Measurements from ENCODE around the gene RAB15.

The RAB15 gene

DNA sequence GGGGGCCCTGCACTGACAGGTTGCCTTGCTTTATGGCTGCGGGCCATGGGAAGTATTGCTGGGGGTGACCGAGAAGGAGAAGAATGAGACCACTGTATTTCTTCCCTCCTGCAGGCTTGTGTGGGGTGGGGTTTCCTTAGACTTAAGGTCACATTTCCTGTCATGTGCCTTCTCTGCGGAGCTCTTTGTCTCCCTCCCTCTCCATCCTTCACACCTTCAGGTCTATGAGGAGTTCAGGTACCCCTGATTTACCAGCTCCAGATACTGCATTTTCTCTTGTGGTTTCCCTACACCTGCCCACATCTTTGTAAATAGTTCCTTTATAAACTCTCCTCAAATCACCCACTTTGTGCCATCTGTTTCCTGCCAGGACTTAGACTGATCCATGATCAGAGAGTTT is 18.2 kb upstream of the RAB15 start:
- no peak for DNase-seq (ENCODE audit: low read depth, low spot score)

DNA sequence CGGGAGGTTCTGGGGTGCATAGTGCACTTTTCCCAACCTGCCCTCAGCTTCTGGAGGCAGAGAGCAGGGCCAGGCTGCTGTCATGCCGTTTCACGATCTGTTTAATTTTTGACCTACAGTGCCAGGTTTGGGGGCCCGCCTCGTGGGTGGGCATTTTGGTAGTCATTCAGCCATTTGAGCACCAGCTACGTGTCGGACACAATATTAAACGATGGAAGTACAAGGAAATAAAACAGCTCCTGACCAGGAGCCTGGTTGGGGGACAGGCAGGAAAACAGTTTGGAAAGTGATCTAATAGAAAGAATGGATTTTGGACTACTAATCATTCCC is 15.3 kb upstream of the RAB15 start:
- no peak for DNase-seq (ENCODE audit: low read depth, low spot score)

DNA sequence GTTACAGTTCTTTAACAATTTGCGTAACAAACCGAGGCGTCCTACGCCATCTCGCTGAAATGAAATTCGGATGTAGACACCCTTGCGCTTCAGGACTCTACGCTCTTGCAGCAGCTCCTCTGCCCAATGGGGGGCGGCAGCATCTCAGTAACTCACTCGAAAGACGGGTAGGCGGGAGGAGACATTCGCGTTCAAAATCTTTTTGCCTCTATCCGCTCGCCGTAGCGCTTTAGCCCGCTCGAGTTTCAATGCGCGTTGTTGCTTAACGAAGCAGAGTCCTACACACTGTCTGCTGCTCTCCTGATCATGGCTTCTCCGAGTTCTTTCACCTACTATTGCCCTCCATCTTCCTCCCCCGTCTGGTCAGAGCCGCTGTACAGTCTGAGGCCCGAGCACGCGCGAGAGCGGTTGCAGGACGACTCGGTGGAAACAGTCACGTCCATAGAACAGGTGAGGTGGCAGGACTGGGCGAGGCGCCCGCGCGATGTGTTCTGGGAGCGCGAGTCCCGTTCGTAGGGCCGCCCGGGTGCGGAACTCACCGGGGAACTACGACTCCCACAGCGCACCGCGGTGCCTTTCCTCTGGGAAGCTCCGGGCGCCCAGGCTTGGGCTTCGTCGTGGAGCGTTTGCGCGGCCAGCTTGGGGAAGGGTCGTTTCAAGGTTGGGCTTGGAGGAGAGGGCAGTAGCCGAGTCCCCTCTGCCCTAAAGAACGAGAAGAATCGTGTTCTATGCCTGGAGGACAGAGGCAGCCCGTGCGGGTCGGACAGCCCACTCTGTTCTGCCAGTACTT is 14.7 kb upstream of the RAB15 start, which contains the start of gene FNTB:
FNTB (plus strand) TSS at position 248 of the 790 bp plus-strand sequence; CDS start at position 307, 59 bp downstream.
- peak; percentile 98 for DNase-seq (ENCODE audit: low read depth, low spot score)

DNA sequence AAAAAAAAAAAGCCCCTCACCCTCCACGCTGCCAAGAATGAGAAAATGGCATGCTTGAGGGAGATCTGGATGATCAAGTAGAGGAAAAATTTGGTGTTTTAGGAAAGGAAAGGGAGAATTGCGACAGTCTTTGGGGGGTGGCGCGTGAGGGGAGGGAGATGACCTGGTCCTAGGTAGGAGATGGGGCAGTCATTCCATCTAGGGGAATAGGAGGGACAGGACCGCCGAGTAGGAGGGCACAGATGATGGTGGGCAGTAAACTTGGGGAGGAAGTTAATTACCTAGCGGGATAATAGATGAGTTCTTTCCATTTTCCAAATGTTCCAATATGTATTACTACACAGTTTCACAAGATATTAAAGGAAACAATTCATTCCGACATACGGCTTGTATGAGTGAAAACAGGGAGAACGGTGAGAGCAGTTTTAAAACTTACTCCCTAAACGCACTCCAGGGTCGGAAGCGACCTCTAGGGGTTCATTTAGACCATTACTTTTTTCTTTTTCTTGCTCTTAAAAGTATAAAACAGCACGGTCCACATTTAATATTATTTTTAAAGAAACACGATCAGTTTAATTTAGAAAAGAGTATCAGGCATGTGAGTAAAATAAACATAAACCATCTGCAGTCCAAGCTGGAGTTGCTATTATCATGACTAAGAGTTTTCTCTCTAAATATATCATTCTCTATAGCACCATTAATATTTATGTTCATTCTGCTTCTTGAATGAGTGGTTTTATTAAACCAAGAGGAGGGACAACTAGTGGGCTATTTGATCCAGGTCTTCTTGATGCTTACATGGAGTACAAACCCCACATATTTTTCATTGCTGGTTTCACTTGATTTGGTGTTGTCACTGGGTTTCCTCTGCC is 11.5 kb upstream of the RAB15 start:
- DNase-seq (ENCODE audit: low read depth, low spot score): peak; percentile 67

DNA sequence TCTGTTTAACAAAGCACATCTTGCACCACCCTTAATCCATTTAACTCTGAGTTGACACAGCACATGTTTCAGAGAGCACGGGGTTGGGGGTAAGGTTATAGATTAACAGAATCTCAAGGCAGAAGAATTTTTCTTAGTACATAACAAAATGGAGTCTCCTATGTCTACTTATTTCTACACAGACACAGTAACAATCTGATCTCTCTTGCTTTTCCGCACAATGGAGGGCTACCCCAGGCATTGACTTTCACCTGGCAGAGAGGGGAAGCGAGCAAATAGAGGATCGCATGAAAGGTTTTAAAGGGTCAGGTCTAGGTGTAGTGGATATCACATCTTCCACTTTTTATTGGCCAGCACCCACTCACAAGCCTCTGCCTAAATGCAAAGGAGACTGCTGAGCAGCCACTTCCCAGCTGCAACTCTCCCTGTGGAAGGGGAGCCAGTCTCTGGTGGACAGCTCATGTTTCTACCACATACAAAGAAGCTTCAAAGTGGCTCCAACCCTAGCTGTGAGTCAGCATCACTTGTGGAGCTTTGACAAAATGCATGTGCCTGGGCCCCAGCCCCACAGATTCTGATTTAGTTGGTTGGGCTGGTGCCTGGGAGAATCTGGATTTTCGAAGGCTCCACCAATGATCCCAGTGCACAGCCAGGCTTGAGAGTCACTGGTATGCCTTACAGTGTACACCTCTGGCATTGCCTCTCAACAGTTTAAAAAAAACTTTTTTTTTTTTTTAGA is 7.4 kb upstream of the RAB15 start:
- DNase-seq (ENCODE audit: low read depth, low spot score): peak; percentile 41

DNA sequence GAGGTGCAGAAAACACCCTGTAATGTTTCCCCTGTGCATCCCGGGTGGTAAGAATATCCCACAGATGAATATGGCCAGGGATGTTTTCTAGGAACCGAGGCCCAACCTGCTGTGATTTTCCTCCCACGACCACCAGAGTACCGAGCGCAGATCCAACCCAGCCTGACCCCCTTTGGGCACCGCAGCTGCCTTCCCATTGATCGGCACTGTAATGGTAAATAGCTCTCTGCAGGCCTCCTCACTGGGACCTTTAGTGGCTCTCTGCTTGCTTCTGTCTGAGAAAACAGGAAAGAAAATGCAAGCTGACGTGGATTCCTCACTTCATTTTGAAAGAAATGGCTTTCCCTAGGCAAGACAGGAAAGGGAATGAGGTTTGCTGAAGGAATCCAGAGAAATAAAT is 2.4 kb upstream of the RAB15 start:
- no peak for DNase-seq (ENCODE audit: low read depth, low spot score)

DNA sequence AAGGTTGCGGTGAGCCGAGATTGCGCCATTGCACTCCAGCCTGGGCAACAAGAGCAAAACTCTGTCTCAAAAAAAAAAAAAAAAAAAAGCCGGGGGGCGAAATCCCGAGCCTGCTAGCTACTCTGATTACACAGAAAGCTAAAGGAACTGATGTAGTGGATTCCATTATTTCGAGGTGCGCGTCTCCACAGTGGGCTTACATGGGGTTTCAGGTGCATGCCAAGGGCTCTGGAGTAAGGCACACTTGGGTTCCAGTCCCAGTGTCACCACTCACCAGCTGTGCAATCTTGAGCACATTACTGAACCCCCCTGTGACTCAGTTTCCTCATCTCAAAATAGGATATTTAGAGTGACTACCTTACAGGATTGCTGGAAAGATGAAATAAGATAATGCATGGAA is 1.7 kb upstream of the RAB15 start:
- no peak for DNase-seq (ENCODE audit: low read depth, low spot score)

DNA sequence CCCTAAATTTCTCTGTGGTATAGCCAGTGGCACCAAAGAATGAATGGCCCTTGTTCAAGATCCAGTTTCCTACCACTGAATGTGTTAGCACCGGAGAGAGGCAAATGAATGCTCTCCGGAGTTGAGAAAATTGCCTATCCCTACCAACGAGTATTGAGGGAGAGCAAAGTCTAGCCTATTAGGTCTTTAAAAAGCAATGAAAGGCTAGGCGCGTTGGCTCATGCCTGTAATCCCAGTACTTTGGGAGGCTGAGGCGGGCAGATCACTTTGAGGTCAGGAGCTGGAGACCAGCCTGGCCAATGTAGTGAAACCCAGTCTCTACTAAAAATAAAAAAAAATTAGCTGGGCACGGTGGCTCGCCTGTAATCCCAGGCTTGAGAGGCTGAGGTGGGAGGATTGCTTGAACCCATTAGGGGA is 898 bp upstream of the RAB15 start:
- DNase-seq (ENCODE audit: low read depth, low spot score): no peak

DNA sequence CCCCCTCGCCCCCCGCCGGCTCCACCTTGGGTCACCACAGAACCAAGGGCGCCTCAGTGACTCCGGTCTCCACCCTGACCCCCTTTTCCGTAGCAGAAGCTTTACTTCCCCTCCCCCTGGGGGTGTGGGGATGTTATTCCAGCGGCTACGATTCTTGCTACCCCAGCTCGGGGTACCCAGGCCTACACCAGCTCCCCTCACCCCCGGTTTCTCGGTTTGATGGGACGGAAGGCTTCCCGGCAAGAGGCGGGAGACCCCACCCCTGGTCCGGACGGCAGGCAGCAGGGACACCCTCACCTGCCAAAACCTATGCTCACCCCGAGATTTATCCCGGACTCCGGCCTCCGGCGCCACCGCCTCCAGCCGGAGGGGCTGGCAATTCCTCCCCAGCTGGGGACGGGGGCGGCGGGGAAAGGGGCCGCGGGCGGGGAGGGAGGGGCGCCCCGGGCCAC is 619 bp downstream of the RAB15 start:
- no peak for DNase-seq (ENCODE audit: low read depth, low spot score)

DNA sequence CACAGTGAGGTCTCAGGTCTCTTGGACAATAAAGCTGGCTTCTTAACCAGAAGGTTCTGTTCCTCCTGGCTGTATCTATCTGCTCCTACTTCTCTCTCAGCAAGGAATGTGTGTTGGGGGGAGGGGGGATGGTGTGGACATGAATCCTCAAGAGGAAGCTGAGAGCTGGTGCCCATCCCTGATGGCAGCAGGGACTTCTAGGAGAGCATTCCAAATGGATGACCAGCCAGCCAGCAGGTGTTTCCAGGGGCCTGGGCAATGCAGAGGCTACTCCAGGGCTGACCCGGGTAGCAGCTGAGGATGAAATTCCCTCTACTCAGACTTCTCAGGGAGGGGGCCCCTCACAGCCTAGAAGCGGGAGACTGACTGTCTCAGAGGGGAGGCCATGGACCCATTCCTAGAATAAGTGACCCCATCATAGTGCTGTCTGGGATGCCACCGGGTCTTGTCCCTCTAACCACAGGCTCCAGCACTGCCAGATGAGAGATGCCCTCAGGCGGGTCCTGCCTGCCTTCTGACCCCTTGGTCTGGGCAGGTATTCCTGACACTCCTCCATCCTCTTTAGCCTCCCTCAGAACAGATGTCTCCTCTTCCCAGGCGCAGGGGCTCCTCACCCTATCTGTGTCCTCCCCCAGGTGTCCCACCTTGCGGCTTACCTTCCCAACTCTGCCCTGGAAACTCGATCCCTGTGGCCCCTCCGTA is 1.2 kb downstream of the RAB15 start:
- no peak for DNase-seq (ENCODE audit: low read depth, low spot score)

DNA sequence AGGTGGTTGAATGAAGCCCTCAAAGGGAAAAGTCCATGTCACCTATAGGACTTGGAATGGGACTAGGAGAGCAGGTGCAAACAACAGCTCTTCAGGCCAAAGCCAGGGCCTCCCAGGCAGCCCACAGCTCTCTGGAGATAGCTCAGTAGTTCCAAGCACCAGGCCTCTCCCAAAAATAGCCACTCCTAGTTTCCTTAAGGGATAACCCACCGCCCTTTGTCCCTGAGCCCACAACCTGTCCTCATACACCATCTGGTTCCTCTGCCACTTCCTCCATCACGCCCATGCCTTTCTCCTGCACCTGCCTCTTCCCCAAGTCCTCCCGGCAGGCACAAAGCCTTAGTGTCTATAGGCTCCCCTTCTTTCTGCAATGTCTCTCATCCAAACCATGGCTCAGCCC is 2.1 kb downstream of the RAB15 start:
- DNase-seq (ENCODE audit: low read depth, low spot score): no peak

DNA sequence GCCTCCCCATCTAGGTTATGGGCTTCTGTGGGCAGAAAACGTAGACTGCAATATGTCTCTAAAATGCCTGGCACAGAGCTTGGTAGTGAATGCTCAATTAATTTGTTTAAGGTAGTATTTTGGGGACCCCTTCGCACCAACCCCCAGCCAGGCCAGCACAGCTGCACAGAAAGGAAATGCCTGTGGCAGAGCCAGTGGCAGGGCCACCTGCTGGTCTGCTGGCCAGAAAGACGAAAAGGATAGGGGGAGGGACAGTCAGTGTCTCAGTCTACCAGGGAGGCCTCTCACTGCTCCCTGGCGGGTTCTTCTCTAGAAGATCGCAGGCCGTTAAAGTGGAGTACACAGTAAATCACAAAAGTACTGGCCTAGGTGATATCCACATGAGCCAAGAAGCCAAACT is 3.5 kb downstream of the RAB15 start:
- DNase-seq (ENCODE audit: low read depth, low spot score): peak; percentile 8

DNA sequence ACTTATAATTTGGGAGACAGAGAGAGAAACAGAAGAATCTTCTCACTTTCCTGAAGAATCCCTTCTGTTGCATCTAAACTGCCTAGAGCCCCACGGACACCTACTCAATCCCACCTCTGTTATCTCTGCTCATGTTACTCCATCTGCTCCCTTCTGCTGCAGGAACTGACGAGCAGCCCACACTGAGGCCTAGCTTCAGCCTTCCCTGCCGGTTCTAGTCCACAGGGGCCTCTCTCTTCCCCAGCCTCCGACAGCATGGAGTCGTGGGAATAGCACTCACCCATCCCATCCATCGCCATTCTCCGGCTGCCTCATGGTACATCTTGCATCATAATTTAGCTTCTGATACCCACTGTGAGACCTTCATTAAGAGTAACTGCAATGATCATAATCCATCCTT is 4.0 kb downstream of the RAB15 start:
- DNase-seq (ENCODE audit: low read depth, low spot score): no peak

DNA sequence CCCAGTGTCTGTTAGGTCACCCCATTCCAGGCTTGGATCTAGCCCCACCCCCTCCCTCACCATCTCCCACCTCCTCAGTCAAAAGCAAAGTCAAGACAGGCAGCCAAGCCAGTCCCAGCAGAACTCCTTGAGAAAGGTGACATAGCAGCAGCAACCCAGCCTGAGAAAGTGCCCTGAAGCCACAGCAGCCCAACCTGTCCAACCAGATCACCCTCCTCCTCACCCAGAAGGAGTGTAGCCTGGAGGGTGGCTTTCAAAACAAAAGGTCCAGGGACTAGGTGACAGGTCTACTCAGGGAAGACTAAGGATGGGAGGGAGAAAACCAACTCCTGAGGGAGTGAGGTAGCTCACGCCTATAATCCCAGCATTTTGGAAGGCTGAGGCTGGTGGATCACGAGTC is 5.2 kb downstream of the RAB15 start:
- no peak for DNase-seq (ENCODE audit: low read depth, low spot score)

DNA sequence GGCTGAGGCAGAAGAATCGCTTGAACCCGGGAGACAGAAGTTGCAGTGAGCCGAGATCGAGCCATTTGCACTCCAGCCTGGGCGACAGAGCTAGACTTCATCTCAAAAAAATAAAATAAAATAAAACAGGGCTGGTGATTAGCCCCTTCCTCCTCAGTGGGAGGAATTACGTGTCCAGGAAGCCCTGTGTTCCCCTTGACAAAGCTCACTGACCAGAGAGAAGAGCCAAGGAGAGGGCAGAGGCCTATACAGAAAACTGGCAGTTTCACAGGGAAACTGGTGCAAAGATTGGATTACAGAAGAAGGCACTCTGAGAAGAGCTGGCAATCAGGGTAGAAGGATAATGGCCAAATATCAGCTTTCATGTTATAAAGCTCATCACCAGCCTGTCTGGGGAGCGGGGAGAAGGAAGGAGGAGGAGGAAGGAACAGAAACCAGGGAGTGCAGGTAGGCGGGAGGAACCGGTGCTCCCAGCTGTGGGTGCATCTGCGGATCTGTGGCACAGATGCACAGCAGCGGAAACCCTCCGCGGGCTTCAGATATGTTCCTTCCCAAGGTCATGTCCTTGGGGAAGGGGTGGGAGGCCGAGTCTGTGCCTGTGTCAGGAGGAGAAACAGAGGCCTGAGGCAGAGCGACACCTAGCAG is 6.7 kb downstream of the RAB15 start:
- no peak for DNase-seq (ENCODE audit: low read depth, low spot score)

DNA sequence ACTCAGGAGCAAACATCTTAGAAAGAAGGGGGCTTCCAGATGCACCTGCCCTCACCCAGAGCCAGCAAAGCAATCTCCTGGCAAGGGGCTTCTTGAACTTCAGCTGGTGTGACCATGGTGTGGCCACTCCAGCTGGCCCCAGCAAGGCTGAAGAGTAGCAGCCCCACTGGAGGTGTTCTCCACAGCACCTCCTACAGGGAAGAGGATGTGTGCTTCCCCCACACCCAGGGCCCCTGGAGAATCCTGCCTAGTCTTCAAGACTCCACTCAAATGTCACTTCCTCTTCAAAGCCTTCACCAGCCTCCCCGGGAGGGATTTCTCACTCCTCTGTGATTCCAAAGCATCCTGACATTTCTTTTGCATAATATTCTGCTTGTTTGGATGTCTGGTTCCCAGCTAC is 8.5 kb downstream of the RAB15 start:
- no peak for DNase-seq (ENCODE audit: low read depth, low spot score)

DNA sequence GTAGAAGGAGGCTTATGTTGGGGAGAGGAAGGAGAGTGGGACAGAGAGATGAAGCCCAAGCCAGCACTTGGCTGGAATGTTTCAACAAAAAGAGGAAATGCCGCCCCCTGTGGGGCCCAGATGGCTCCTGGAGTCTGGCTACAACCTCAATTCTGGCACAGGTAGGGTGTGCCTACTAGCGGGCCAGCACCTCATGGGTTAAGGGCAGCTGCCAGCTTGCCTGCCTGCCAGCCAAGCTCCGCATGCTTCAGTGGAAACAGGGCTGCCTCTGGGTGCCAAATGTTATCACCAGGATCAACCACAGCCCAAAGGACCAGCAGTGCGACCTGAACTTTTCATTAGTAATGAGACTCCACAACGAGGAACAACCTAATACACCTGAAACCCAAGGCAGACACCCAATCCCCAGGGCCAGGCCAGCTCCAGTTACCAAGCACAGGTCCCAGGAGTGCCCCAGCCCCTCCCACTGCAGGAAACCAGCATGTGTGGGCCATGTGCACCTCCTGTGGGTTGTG is 11.3 kb downstream of the RAB15 start:
- DNase-seq (ENCODE audit: low read depth, low spot score): peak; percentile 24

DNA sequence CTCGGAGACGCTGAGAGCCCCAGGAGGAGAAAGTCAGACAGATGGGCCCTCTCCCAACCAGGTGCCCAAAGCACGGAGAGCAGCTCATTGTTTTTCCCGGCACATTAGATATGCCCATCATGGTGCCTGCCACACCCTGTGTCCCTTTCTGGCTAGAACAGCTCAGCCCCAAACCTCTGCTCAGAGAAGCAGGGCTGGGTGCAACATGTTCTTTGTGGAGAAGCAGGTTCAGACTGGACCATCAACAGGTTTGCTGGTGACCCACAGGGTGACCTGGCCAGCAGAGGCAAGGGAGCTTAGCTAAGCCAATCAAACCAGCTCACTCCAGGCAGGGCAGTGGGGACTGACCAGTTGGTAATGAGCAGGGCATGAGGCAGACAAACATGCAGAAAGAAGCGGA is 13.4 kb downstream of the RAB15 start:
- DNase-seq (ENCODE audit: low read depth, low spot score): no peak

DNA sequence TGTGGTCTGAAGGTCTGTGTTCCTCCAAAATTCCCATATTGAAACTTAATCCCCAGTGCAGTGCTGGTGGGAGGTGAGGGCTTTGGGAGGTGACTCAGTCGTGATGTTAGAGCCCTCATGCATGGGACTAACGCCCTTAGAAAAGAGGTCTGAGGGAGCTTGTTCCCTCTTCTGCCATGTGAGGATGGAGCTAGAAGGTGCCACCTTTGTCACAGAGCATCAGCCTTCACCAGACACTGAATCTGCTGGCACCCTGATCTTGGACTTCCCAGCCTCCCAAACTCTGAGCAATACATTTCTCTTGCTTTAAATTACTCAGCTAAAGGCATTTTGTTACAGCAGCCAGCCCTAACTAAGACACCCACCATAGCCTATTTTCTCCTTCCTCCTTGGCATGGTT is 13.9 kb downstream of the RAB15 start:
- DNase-seq (ENCODE audit: low read depth, low spot score): no peak

DNA sequence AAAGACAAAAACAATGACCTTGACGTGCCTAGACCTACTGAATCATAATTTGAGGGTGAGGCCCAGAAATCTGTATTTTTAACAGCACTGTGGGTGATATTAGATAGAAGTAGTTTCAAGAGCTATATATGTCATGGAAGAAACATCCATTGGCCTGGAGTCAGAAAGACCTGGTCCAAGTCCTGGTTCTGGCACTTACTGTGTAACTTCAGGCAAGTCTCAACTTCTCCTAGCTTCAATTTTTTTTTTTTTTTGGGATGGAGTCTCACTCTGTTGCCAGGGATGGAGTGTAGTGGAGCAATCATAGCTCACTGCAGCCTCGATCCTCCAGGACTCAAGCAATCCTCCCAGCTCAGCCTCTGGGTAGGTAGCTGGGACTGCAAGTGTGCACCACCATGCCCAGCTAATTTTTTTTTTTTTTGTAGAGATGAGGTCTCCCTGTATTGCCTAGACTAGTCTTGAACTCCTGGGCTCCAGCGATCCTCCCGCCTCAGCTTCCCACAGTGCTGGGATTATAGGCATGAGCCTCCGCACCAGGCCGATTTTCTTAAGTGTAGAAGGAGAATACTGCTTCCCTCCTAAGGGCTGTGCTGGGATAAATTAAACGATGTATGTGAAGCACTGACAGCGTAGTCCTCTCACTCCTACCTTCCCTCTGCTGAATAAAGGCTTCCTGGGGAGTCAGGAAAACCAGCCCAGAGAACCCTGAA is 15.3 kb downstream of the RAB15 start:
- no peak for DNase-seq (ENCODE audit: low read depth, low spot score)
